GM18951 (cell line): ENCODE results near the gene POU5F2.

ENCODE experiments used
- POLR2A ChIP-seq: IDR thresholded peaks from 4 replicates; pipeline ENCODE4 v1.6.1; 2011; ENCODE audit warnings: mild to moderate bottlenecking; ENCODE audit not compliant: insufficient read length, insufficient read depth; ENCODE audit errors: extremely low read depth
- in situ Hi-C: fragments of 300-500 bp; cut with MboI; formaldehyde crosslinking; loops from one replicate; pipeline ENCODE4 v1.12.0; 2022; ENCODE audit warnings: low sequenced_read_pairs, mixed read lengths, inconsistent platforms; ENCODE audit not compliant: unreplicated experiment

The POU5F2 gene

DNA sequence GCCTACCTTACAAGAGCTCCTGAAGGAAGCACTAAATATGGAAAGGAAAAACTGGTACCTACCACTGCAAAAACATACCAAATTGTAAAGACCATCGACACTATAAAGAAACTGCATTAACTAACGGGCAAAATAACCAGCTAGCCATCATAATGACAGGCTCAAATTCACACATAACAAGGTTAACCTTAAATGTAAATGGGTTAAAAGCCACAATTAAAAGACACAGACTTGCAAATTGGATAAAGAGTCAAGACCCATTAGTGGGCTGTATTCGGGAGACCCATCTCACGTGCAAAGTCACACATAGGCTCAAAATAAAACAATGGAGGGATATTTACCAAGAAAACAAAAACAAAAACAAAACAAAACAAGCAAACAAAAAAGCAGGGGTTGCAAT lies 49.4 kb downstream of the POU5F2 start:
- TF ChIP-seq POLR2A = no peak
- in situ Hi-C loops = no loop called here
